GM21526 (cell line): ENCODE data around the gene C4A.
"Not testable (repeated sequence)": the region's sequence is repeated elsewhere in the genome, so short reads cannot be mapped to it uniquely, and the experiment has no call there.

ENCODE experiments used
- ATAC-seq: cut with Tn5 transposase; IDR thresholded peaks from one replicate; pipeline ENCODE4 v1.9.1; 2021; ENCODE audit warnings: moderate library complexity; ENCODE audit not compliant: unreplicated experiment, low FRiP score

The C4A gene

DNA sequence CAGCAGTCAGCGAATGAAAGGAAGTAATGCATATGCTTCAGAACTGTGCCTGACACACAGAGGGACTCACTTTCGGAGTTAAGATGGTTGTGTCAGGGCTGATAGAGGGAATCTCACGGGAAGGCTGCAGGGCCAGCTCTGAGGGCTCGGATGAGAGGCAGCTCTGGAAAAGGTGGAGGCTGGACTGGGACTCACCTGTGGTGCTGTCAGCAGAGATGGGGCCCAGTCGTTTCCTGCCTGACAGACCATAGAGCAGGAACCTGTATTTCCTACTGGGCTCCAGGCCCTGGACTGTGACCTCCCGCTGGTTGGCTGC is 65.6 kb downstream of the C4A start:
- ATAC-seq = no peak

DNA sequence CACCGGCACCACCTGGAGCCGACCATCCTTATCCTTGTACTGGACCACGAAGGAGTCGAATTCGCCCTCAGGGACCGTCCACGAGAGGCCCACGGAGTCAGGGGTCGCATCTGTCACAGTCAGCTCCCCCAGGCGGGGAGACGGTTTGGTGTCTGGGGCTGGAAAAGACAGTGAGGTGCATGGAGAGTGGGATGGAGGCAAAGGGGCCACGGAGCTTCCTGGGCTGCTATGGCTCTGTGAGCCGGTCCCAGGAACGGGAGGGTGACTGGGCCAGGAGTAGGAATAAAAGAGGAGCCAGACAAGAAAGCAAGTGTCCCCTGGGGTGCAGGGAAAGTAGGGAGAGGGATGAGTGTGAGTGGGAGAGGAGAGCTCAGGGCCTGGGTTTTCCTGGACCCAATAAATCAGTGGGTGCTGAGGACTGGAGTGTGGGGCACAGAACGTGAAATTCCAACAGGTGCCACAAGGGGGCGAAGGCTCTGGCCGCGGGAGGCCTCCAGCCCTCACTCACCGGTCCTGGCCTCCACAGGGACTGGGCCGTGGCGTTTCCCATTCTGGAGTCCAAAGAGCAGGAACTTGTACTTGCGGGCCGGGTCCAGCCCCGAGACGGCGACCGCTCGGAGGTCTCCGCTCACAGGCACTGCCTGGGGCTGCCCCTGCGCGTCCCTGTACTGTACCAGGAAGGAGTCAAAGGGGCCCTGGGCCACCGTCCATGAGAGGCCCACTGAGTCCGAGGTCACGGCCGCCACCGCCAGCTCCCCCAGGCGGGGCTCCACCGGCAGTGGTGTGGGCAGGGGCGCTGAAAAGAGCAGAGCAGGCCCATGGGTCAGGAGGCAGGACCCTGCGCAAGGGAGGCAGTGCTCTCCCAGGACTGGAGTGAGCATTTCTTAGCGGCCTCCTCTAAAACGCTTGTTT is 66.3 kb downstream of the C4A start:
- ATAC-seq = no peak

DNA sequence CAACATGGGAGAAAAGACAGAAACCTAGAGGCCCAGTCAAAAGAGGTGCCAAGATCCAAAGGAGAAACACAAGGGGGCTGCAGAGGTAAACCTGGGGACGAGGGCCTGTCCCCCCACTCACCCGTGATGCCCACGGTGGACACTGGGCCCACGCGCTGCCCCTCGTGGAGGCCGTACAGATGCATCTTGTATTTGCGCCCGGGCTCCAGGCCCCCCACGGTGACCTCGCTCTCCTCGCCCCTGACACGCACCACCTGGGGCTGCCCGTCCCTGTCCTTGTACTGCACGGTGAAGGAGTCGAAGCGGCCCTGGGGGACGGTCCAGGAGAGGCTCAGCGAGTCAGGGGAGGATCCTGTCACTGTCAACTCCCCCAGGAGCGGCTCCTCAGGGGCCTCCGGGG is 67.3 kb downstream of the C4A start:
- not testable (repeated sequence) for ATAC-seq

DNA sequence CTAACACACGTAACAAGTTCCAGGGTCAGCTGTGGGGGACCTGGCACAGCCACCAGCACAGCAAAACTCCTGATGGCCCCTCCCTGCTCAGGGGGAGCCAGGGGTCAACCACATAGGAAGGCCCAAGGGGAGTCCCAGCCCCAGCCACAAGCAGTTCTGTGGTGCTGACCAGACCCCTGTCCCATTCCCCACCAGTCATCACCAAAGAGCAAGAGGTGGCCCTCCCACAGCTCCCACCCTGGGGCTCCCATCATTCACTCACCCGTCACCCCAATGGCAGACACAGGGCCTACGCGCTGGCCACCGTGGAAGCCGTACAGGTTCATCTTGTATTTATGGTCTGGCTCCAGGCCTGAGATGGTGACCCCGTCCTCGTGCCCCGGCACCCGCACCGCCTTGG is 67.9 kb downstream of the C4A start:
- ATAC-seq = not testable (repeated sequence)

DNA sequence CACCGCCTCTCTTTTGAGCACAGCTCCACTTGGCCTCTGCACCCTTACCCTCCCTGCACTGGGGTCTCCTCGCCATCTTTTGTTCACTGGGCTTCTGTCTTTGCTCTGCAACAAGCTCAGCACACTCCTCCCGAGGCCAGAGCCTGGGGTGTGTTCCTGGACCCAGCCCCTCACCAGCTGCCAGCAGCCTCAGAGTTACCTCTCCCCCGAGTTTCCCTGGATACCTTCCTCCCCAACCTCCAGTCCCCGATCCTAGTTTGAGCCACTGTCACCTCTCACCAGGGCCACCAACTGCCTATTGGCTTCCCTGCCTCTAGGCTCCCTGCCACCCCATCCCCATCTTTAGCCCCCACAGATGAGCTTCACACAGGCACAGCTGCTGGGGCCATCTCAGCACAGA is 68.7 kb downstream of the C4A start:
- ATAC-seq = no peak
